ENCODE measurements around the gene OR6C70.

DNA sequence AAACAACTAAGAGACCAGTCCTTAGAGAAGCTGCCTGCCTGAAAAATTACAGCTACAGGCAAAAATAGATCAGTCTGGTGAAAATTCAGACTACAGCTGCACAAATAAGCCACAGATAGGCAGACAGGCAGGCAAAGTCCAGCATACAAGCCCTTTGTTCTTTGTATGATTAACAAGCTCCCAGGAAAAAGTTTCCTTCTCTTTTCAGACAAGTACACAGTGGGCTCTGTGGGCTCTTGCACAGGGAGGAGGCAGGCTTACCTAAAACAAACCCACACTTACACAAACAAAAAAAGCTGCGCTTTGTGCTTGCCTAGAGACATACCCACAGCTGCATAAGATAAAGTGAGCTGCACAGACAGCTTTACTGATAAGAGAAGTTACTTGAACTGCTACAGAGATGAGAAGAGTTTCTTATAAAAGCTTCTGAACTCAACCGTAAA is 29.9 kb upstream of the OR6C70 start:
- no peak for TF ChIP-seq POLR2A (IDR thresholded peaks at IDR 0.05; ENCODE audit: low read depth, low read length)
- no peak for TF ChIP-seq PAX5 (IDR thresholded peaks at IDR 0.05; ENCODE audit: insufficient read depth, low read length, severe bottlenecking)
- no peak for TF ChIP-seq TAF1 (IDR thresholded peaks at IDR 0.05; ENCODE audit: low read depth, low read length)
- no peak for TF ChIP-seq POLR2AphosphoS5 (IDR thresholded peaks at IDR 0.05; ENCODE audit: low read depth, low read length)
- TF ChIP-seq SPI1 (IDR thresholded peaks at IDR 0.05; ENCODE audit: low read depth, low read length), result no peak
